HG02588 (cell line): Measurements from ENCODE around the gene ISL1.

ENCODE experiments used
- ATAC-seq: cut with Tn5 transposase; IDR thresholded peaks from one replicate; pipeline ENCODE4 v1.9.1; 2021; ENCODE audit warnings: mild to moderate bottlenecking, moderate library complexity; ENCODE audit not compliant: unreplicated experiment

The ISL1 gene

GRCh38 chr5:51439232-51439631, 56.0 kb downstream of the ISL1 start:
- no peak for ATAC-seq
